WERI-Rb-1 (cell line): ENCODE measurements around the gene ARPC1A.
A peak's percentile ranks its signal among the peaks of the same experiment; 100 is the strongest.
"Not testable (repeated sequence)": the region's sequence is repeated elsewhere in the genome, so short reads cannot be mapped to it uniquely, and the experiment has no call there.

Experiments
- DNase-seq: peaks from one replicate; pipeline ENCODE4 v3.0.0-alpha.2; 2020
- H3K27ac ChIP-seq: fragments of 250-450 bp; sonication (Bioruptor Pico); 2 replicates; pipeline ENCODE4 v1.5.1; 2020; ENCODE audit warnings: mild to moderate bottlenecking, moderate library complexity
- H3K27me3 ChIP-seq: fragments of 250-450 bp; sonication (Bioruptor Pico); 2 replicates; pipeline ENCODE4 v1.5.1; 2021; ENCODE audit warnings: mild to moderate bottlenecking, low read depth, moderate library complexity; ENCODE audit not compliant: insufficient read depth, severe bottlenecking
- H3K36me3 ChIP-seq: fragments of 250-450 bp; sonication (Bioruptor Pico); 2 replicates; pipeline ENCODE4 v1.5.1; 2020; ENCODE audit warnings: mild to moderate bottlenecking, moderate library complexity
- H3K4me3 ChIP-seq: 2 replicates; pipeline ENCODE4 v1.5.1; 2011; ENCODE audit warnings: low read depth, mild to moderate bottlenecking, control low read depth, low read length
- H3K9me3 ChIP-seq: fragments of 250-450 bp; sonication (Bioruptor Pico); 2 replicates; pipeline ENCODE4 v1.5.1; 2021; ENCODE audit warnings: mild to moderate bottlenecking, moderate library complexity; ENCODE audit not compliant: severe bottlenecking
- CTCF ChIP-seq: IDR thresholded peaks from 2 replicates; pipeline ENCODE4 v1.5.1; 2011; ENCODE audit warnings: low read depth, mild to moderate bottlenecking, control low read depth, inconsistent platforms, low read length

Gene ARPC1A

GRCh38 chr7:99408379-99409191, 82.9 kb downstream of the ARPC1A start, which contains the start of the genes BUD31 and PDAP1:
TSS of gene BUD31 (plus strand) at chr7:99408969. CDS start at chr7:99411093, 2,124 bp downstream.
TSS of gene PDAP1 (minus strand) at chr7:99408597. CDS start at chr7:99408548, 49 bp downstream.
- H3K27me3 ChIP-seq, result no peaks in the 10 kb centered on the region
- peak; percentile 92 for DNase-seq
- no peak for TF ChIP-seq CTCF
- H3K4me3 ChIP-seq, result peak within 1 kb of the TSS; percentile 96
- H3K36me3 ChIP-seq, result peaks cover 65% of the 10 kb centered on the region
- peak within 1 kb of the TSS; percentile 100 for H3K27ac ChIP-seq
- no peaks in the 10 kb centered on the region for H3K9me3 ChIP-seq

GRCh38 chr7:99409192-99409572, 83.5 kb downstream of the ARPC1A start:
- Histone ChIP-seq H3K27me3 (no peaks in the 10 kb centered on the region), H3K36me3 (peaks cover 65% of the 10 kb centered on the region), H3K9me3 (no peaks in the 10 kb centered on the region), H3K4me3 (peak overlapping the region; percentile 96), H3K27ac (peak overlapping the region; percentile 100)
- no peak for TF ChIP-seq CTCF
- DNase-seq, result no peak

- H3K4me3 ChIP-seq, result peak overlapping the region; percentile 96
- H3K36me3 ChIP-seq, result peaks cover 65% of the 10 kb centered on the region
- H3K9me3 ChIP-seq, result no peaks in the 10 kb centered on the region
- DNase-seq, result no peak
- no peak for TF ChIP-seq CTCF
- H3K27ac ChIP-seq, result peak overlapping the region; percentile 100
- H3K27me3 ChIP-seq, result no peaks in the 10 kb centered on the region
Observed at GRCh38 chr7:99409806-99410205, 84.1 kb downstream of the ARPC1A start.

- Histone ChIP-seq H3K27me3 (no peaks in the 10 kb centered on the region), H3K4me3 (no peak overlapping the region), H3K27ac (no peak overlapping the region), H3K9me3 (no peaks in the 10 kb centered on the region), H3K36me3 (peaks cover 66% of the 10 kb centered on the region)
- no peak for DNase-seq
- no peak for TF ChIP-seq CTCF
Observed at GRCh38 chr7:99410635-99411034, 84.9 kb downstream of the ARPC1A start.

GRCh38 chr7:99415513-99416127, 89.9 kb downstream of the ARPC1A start:
- not testable (repeated sequence) for H3K4me3 ChIP-seq, H3K9me3 ChIP-seq, H3K27ac ChIP-seq, H3K27me3 ChIP-seq
- peak; percentile 68 for TF ChIP-seq CTCF
- DNase-seq, result peak; percentile 71
- peaks cover 92% of the 10 kb centered on the region for H3K36me3 ChIP-seq
